GM12878 (cell line): ENCODE data around the gene ATXN7L1. TPM values are rescaled to one million over a fixed set of nuclear protein-coding genes. Genes with fewer than 3 reads are reported as not detected.

ENCODE experiments used
- ATAC-seq: fragments of 200-7000 bp; cut with Tn5 transposase; 3 replicates; pipeline ENCODE4 v1.9.1; 2020; ENCODE audit warnings: mild to moderate bottlenecking, moderate library complexity
- BruUV-seq: library from RNA; stranded (reverse); fragments of 400-500 nt; replicated peaks from 2 replicates; lab custom pipeline; 2021; lab: Mats Ljungman, UMichigan
- CTCF ChIA-PET: fragments of 300-600 bp; sonication (Branson Sonifier 250); formaldehyde crosslinking; extraction: SDS; loops from one replicate; lab custom pipeline; 2021; ENCODE audit warnings: inconsistent platforms; lab: Yijun Ruan, JAX
- POLR2A ChIA-PET: fragments of 350-600 bp; formaldehyde crosslinking; extraction: SDS; loops from one replicate; lab custom pipeline; 2021; ENCODE audit warnings: inconsistent platforms; lab: Charles Lee
- RAD21 ChIA-PET: fragments of 300-600 bp; sonication (Branson Sonifier 250); formaldehyde crosslinking; loops from one replicate; lab custom pipeline; 2023; ENCODE audit warnings: antibody characterized with exemption; ENCODE audit not compliant: unreplicated experiment; lab: Charles Lee
- SMC1A ChIA-PET: fragments of 300-600 bp; sonication (Branson Sonifier 250); formaldehyde crosslinking; loops from one replicate; lab custom pipeline; 2023; ENCODE audit not compliant: unreplicated experiment, uncharacterized antibody; lab: Charles Lee
- DNase-seq: peaks from one replicate; pipeline ENCODE4 v3.0.0-alpha.2; 2011; ENCODE audit warnings: low read depth, low spot score
- FAIRE-seq: peaks from 3 replicates; lab custom pipeline; 2011; peaks lifted over from hg19 to GRCh38; lab: Jason Lieb, UNC
- H2AFZ ChIP-seq: 2 replicates; pipeline ENCODE4 v1.6.0; 2011; ENCODE audit warnings: low read depth, low read length, control low read depth; ENCODE audit not compliant: control insufficient read depth
- H3K27ac ChIP-seq: 2 replicates; pipeline ENCODE4 v1.5.1; 2011; ENCODE audit warnings: control low read depth; ENCODE audit not compliant: control insufficient read depth, insufficient read depth
- H3K27me3 ChIP-seq, 2 experiments: replicated peaks in 1 of 2; 2 replicates each; pipeline versions ENCODE4 v1.6.0 to v1.6.1; 2011; ENCODE audit warnings: low read length in 1 of 2; ENCODE audit not compliant: control insufficient read depth in 2 of 2, insufficient read depth in 2 of 2
- H3K36me3 ChIP-seq, 2 experiments: 2 replicates each; pipeline ENCODE4 v1.5.1; 2011; ENCODE audit warnings: low read length in 1 of 2; ENCODE audit not compliant: control insufficient read depth in 2 of 2, insufficient read depth in 2 of 2
- H3K4me1 ChIP-seq: 2 replicates; pipeline ENCODE4 v1.6.1; 2011; ENCODE audit warnings: mild to moderate bottlenecking, low read length, moderate library complexity, mixed read lengths; ENCODE audit not compliant: control insufficient read depth, insufficient read depth
- H3K4me2 ChIP-seq: 2 replicates; pipeline ENCODE4 v1.6.0; 2011; ENCODE audit warnings: control low read depth; ENCODE audit not compliant: control insufficient read depth, insufficient read depth
- H3K4me3 ChIP-seq: fragments of 200-600 bp; sonication (generic); 2 replicates; pipeline ENCODE4 v1.5.1; 2016
- H3K79me2 ChIP-seq: 2 replicates; pipeline ENCODE4 v1.6.0; 2011; ENCODE audit warnings: low read length; ENCODE audit not compliant: control insufficient read depth, insufficient read depth
- H3K9ac ChIP-seq: 2 replicates; pipeline ENCODE4 v1.8.0; 2011; ENCODE audit warnings: low read length, control low read depth, mixed read lengths; ENCODE audit not compliant: control insufficient read depth, insufficient read depth
- H3K9me3 ChIP-seq: replicated peaks from 3 replicates; pipeline ENCODE4 v1.5.1; 2011; ENCODE audit warnings: mild to moderate bottlenecking, low read length; ENCODE audit not compliant: control insufficient read depth, insufficient read depth
- H4K20me1 ChIP-seq: 2 replicates; pipeline ENCODE4 v1.6.0; 2011; ENCODE audit not compliant: control insufficient read depth, insufficient read depth
- EZH2 ChIP-seq: IDR thresholded peaks from 2 replicates; pipeline ENCODE4 v1.6.1; 2012; ENCODE audit warnings: low read depth, mild to moderate bottlenecking, control low read depth, inconsistent platforms, low read length, borderline replicate concordance; ENCODE audit not compliant: control insufficient read depth
- GATAD2B ChIP-seq: fragments of 450-650 bp; conservative IDR thresholded peaks from 2 replicates; pipeline ENCODE4 v1.6.1; 2017; ENCODE audit warnings: low read depth, mild to moderate bottlenecking, moderate library complexity
- JUNB ChIP-seq: IDR thresholded peaks from 2 replicates; pipeline ENCODE4 v1.6.1; 2016; ENCODE audit warnings: antibody characterized with exemption, mild to moderate bottlenecking
- JUND ChIP-seq: IDR thresholded peaks from 2 replicates; pipeline ENCODE4 v1.6.1; 2012; ENCODE audit warnings: low read depth, mild to moderate bottlenecking, low read length, improper control_type of control experiment, moderate library complexity
- MTA2 ChIP-seq: fragments of 450-650 bp; IDR thresholded peaks from 2 replicates; pipeline ENCODE4 v1.6.1; 2016; ENCODE audit warnings: low read depth, mild to moderate bottlenecking, moderate library complexity
- NR2C1 ChIP-seq: fragments of 450-650 bp; IDR thresholded peaks from 2 replicates; pipeline ENCODE4 v1.6.1; 2017; ENCODE audit warnings: antibody characterized with exemption, mild to moderate bottlenecking, moderate library complexity
- PML ChIP-seq: IDR thresholded peaks from 2 replicates; pipeline ENCODE4 v1.6.1; 2012; ENCODE audit warnings: low read length, inconsistent platforms
- SIX5 ChIP-seq: IDR thresholded peaks from 2 replicates; pipeline ENCODE4 v1.6.1; 2011; ENCODE audit warnings: mild to moderate bottlenecking, low read depth, low read length, moderate library complexity; ENCODE audit not compliant: severe bottlenecking
- SMAD5 ChIP-seq: IDR thresholded peaks from 2 replicates; pipeline ENCODE4 v1.6.1; 2016; ENCODE audit warnings: antibody characterized with exemption, low read depth
- SMC3 ChIP-seq: IDR thresholded peaks from 2 replicates; pipeline ENCODE4 v1.6.1; 2011; ENCODE audit warnings: low read length, improper control_type of control experiment, borderline replicate concordance
- TCF3 ChIP-seq: IDR thresholded peaks from 2 replicates; pipeline ENCODE4 v1.6.1; 2012; ENCODE audit warnings: low read depth, mild to moderate bottlenecking, low read length, borderline replicate concordance; ENCODE audit not compliant: insufficient read depth
- ZBED1 ChIP-seq: IDR thresholded peaks from 2 replicates; pipeline ENCODE4 v1.6.1; 2016; ENCODE audit warnings: borderline replicate concordance
- WGBS: methylation state at CpG from one replicate; pipeline ENCODE4 v1.1.6; 2016; ENCODE audit warnings: low lambda C conversion rate; ENCODE audit not compliant: insufficient replicate concordance, insufficient coverage; ENCODE audit errors: missing lambda C conversion rate; 5-methylcytosine and 5-hydroxymethylcytosine counted together
- in situ Hi-C: fragments of 300-500 bp; cut with MboI; formaldehyde crosslinking; loops from 9 replicates; pipeline ENCODE4 v1.14.3; 2018; ENCODE audit warnings: mixed read lengths
- intact Hi-C: fragments of 100-400 bp; cut with micrococcal nuclease; formaldehyde crosslinking; loops from one replicate; pipeline ENCODE4 v1.14.2; 2022; ENCODE audit not compliant: unreplicated experiment
- polyA plus RNA-seq, 11 experiments: library from polyadenylated mRNA; depleted of rRNA in 4 of 11; unstranded in 6 of 11; stranded (reverse) in 5 of 11; fragments of >200 nt; fragmentation: Nextera tagmentation in 4 of 11; fragmentation: Illumina TruSeq in 1 of 11; extraction: Ambion mirVana in 4 of 11; extraction: Trizol in 1 of 11; gene quantifications; 1 replicate in 1 of 11; 2 replicates in 10 of 11; pipeline versions ENCODE4 v1.2.1 to v1.2.3, GENCODE V29; 2011 to 2016; ENCODE audit warnings: inconsistent platforms in 2 of 11, missing spikeins in 2 of 11, low read depth in 1 of 11
- total RNA-seq, 4 experiments: library from RNA; depleted of rRNA in 3 of 4; stranded (reverse); fragments of >200 nt in 3 of 4; fragmentation: Illumina TruSeq in 1 of 4; extraction: Trizol in 1 of 4; gene quantifications; 2 replicates each; pipeline versions ENCODE4 v1.2.1 to v1.2.3, GENCODE V29; 2013 to 2021
- TF ChIP-seq, protein P1 (sequence below): IDR thresholded peaks from 2 replicates; pipeline ENCODE4 v1.6.1; 2012; ENCODE audit warnings: improper control_type of control experiment, low read depth, low read length; ENCODE audit not compliant: insufficient replicate concordance
- TF ChIP-seq, protein P2 (sequence below): IDR thresholded peaks from 2 replicates; pipeline ENCODE4 v1.6.1; 2011; ENCODE audit warnings: borderline replicate concordance, low read depth, mild to moderate bottlenecking, moderate library complexity, low read length; ENCODE audit not compliant: insufficient read depth, poor library complexity, severe bottlenecking

ATXN7L1 gene
- total and polyA plus RNA-seq, 10 of the 15 experiments (the other 5 are each of a cell fraction or from before 2014, with no cell fraction given) = 0.40 to 2.9 (median 1.2) TPM

DNA sequence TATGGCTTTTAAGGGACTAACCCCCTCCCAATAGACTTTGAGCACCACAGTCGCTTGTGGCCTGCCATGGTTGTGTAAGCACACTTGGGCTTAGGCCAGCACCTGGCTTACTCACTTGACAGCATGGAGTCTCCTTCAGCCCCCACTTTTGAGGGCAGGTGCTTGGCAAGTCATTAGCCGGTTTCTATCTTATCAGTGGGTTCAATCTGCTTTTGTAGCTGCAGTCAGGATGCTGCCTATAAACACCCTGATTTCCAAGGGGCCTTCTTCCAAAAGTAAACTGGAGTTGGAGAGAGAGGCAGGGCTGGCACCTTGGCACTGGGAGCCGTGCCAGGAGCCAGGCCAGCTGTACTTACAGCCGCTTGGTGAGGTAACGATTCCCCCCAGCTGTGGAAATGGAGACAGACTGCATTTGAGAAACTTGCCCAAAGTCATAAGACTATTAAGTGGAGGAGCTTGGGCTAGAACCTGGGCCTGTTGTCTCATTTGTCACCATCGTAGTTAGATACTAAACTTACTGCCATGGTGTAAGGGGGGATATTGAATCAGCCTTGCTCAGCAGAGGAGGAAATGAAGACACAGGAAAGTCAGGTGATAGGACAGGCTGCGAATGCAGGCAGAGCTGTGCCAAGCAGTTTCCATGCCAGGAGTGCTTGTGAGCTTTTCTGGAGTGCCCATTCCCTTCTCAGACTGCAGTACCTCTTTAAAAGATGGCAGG, 202.9 kb downstream of the ATXN7L1 start:
- ATAC-seq (no peak; the same call in 2 of the 3 replicates), FAIRE-seq (no peak), DNase-seq (no peak)
- TF ChIP-seq JUNB (no peak), SMAD5 (no peak), SMC3 (no peak), ZBED1 (no peak), TCF3 (no peak), GATAD2B (no peak), EZH2 (no peak), NR2C1 (no peak), MTA2 (no peak), SIX5 (no peak), PML (no peak), JUND (no peak)
- TF ChIP-seq, protein P1, sequence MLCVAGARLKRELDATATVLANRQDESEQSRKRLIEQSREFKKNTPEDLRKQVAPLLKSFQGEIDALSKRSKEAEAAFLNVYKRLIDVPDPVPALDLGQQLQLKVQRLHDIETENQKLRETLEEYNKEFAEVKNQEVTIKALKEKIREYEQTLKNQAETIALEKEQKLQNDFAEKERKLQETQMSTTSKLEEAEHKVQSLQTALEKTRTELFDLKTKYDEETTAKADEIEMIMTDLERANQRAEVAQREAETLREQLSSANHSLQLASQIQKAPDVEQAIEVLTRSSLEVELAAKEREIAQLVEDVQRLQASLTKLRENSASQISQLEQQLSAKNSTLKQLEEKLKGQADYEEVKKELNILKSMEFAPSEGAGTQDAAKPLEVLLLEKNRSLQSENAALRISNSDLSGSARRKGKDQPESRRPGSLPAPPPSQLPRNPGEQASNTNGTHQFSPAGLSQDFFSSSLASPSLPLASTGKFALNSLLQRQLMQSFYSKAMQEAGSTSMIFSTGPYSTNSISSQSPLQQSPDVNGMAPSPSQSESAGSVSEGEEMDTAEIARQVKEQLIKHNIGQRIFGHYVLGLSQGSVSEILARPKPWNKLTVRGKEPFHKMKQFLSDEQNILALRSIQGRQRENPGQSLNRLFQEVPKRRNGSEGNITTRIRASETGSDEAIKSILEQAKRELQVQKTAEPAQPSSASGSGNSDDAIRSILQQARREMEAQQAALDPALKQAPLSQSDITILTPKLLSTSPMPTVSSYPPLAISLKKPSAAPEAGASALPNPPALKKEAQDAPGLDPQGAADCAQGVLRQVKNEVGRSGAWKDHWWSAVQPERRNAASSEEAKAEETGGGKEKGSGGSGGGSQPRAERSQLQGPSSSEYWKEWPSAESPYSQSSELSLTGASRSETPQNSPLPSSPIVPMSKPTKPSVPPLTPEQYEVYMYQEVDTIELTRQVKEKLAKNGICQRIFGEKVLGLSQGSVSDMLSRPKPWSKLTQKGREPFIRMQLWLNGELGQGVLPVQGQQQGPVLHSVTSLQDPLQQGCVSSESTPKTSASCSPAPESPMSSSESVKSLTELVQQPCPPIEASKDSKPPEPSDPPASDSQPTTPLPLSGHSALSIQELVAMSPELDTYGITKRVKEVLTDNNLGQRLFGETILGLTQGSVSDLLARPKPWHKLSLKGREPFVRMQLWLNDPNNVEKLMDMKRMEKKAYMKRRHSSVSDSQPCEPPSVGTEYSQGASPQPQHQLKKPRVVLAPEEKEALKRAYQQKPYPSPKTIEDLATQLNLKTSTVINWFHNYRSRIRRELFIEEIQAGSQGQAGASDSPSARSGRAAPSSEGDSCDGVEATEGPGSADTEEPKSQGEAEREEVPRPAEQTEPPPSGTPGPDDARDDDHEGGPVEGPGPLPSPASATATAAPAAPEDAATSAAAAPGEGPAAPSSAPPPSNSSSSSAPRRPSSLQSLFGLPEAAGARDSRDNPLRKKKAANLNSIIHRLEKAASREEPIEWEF = no peak
- TF ChIP-seq, protein P2, sequence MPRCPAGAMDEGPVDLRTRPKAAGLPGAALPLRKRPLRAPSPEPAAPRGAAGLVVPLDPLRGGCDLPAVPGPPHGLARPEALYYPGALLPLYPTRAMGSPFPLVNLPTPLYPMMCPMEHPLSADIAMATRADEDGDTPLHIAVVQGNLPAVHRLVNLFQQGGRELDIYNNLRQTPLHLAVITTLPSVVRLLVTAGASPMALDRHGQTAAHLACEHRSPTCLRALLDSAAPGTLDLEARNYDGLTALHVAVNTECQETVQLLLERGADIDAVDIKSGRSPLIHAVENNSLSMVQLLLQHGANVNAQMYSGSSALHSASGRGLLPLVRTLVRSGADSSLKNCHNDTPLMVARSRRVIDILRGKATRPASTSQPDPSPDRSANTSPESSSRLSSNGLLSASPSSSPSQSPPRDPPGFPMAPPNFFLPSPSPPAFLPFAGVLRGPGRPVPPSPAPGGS = no peak
- no peaks in the 10 kb centered on the region for H3K9me3 ChIP-seq
- ChIA-PET RAD21 (interaction anchor here (0.6 to 1.1 kb wide), 4 partner anchors 16 to 1125 kb away, joined by 3 read pairs; no protein-coding TSS in a partner anchor), CTCF (interaction anchor here (0.9 to 1.5 kb wide), 6 partner anchors 16 to 481 kb away, joined by 3 to 7 read pairs (median 4); no protein-coding TSS in a partner anchor), SMC1A (interaction anchor here (1.1 to 1.2 kb wide), 2 partner anchors 10 to 12 kb away, joined by 3 read pairs; no protein-coding TSS in a partner anchor), POLR2A (no interaction called here)
- 94% methylated on average over 7 of the region's 7 CpGs for WGBS
- peaks cover 10% of the 10 kb centered on the region for H3K4me1 ChIP-seq
- H3K36me3 ChIP-seq = no peaks in the 10 kb centered on the region
- H4K20me1 ChIP-seq = no peaks in the 10 kb centered on the region
- no peak overlapping the region for H3K4me3 ChIP-seq
- H2AFZ ChIP-seq = peak overlapping the region; percentile 10; the same call in 1 of the 2 replicates
- H3K79me2 ChIP-seq = no peaks in the 10 kb centered on the region
- intact Hi-C loops (no loop called here), in situ Hi-C loops (no loop called here)
- H3K27ac ChIP-seq = no peak overlapping the region
- no peak overlapping the region for H3K9ac ChIP-seq
- no peak overlapping the region for H3K4me2 ChIP-seq
- no peaks in the 10 kb centered on the region for H3K27me3 ChIP-seq
- BruUV-seq = no TSS peak
